WTC11 (cell line): ENCODE measurements around the gene SNTA1. TPM values are rescaled to one million over a fixed set of nuclear protein-coding genes. Genes with fewer than 3 reads are reported as not detected.

Experiments
- ATAC-seq: fragments of 200-7000 bp; cut with Tn5 transposase; 2 replicates; pipeline ENCODE4 v1.10.0; 2021; ENCODE audit warnings: mild to moderate bottlenecking, moderate library complexity
- CTCF ChIA-PET: fragments of 300-600 bp; sonication (Branson Sonifier 250); formaldehyde crosslinking; loops from one replicate; lab custom pipeline; 2021; ENCODE audit warnings: antibody characterized with exemption; lab: Charles Lee
- POLR2A ChIA-PET: fragments of 350-600 bp; sonication (Branson Sonifier 250); formaldehyde crosslinking; loops from one replicate; lab custom pipeline; 2021; ENCODE audit warnings: antibody characterized with exemption; lab: Charles Lee
- DNase-seq: peaks from one replicate; pipeline ENCODE4 v3.0.0; 2021; ENCODE audit warnings: low spot score
- H3K27ac Mint-ChIP-seq: 2 replicates; pipeline ENCODE4 v1.8.0; 2021; ENCODE audit warnings: mixed read lengths
- H3K27me3 Mint-ChIP-seq: 2 replicates; pipeline ENCODE4 v1.8.0; 2021; ENCODE audit warnings: low read depth, mild to moderate bottlenecking, moderate library complexity, mixed read lengths
- H3K36me3 Mint-ChIP-seq: 2 replicates; pipeline ENCODE4 v1.8.0; 2021; ENCODE audit warnings: mixed read lengths
- H3K4me1 Mint-ChIP-seq: 2 replicates; pipeline ENCODE4 v1.8.0; 2022; ENCODE audit warnings: mixed read lengths
- H3K4me3 Mint-ChIP-seq: 2 replicates; pipeline ENCODE4 v1.8.0; 2021; ENCODE audit warnings: mild to moderate bottlenecking, moderate library complexity, mixed read lengths
- H3K9me3 Mint-ChIP-seq: 2 replicates; pipeline ENCODE4 v1.8.0; 2021; ENCODE audit warnings: mixed read lengths
- ARID4B ChIP-seq: sonication (generic); formaldehyde crosslinking; IDR thresholded peaks from 2 replicates; pipeline ENCODE4 v1.8.0; 2023; ENCODE audit warnings: missing genetic modification reagents, mild to moderate bottlenecking, borderline replicate concordance
- ATF1 ChIP-seq: sonication (generic); formaldehyde crosslinking; IDR thresholded peaks from 2 replicates; pipeline ENCODE4 v1.8.1; 2023; ENCODE audit warnings: mild to moderate bottlenecking, moderate library complexity, missing genetic modification reagents
- CREM ChIP-seq: sonication (generic); formaldehyde crosslinking; IDR thresholded peaks from 2 replicates; pipeline ENCODE4 v1.8.1; 2022; ENCODE audit warnings: mild to moderate bottlenecking, missing genetic modification reagents, moderate library complexity
- GRHL2 ChIP-seq: fragments of 250-450 bp; sonication (Bioruptor Pico); IDR thresholded peaks from 2 replicates; pipeline ENCODE4 v1.8.0; 2022; ENCODE audit warnings: mild to moderate bottlenecking, moderate library complexity; ENCODE audit not compliant: insufficient replicate concordance, severe bottlenecking
- HMGA2 ChIP-seq: fragments of 250-450 bp; sonication (Bioruptor Pico); IDR thresholded peaks from 2 replicates; pipeline ENCODE4 v1.4.0; 2021; ENCODE audit warnings: mild to moderate bottlenecking, moderate library complexity
- NFE2L1 ChIP-seq: sonication (generic); formaldehyde crosslinking; IDR thresholded peaks from 2 replicates; pipeline ENCODE4 v1.8.1; 2023; ENCODE audit warnings: missing genetic modification reagents
- NFYB ChIP-seq: sonication (generic); formaldehyde crosslinking; conservative IDR thresholded peaks from 2 replicates; pipeline ENCODE4 v1.8.0; 2022; ENCODE audit warnings: low read depth, missing genetic modification reagents
- NR1H2 ChIP-seq: sonication (generic); formaldehyde crosslinking; IDR thresholded peaks from 2 replicates; pipeline ENCODE4 v1.9.0; 2021; ENCODE audit warnings: mild to moderate bottlenecking, moderate library complexity, missing genetic modification reagents
- NR3C1 ChIP-seq: sonication (generic); formaldehyde crosslinking; conservative IDR thresholded peaks from 2 replicates; pipeline ENCODE4 v1.8.1; 2023; ENCODE audit warnings: low read depth, mild to moderate bottlenecking, missing genetic modification reagents
- USF1 ChIP-seq: sonication (generic); formaldehyde crosslinking; IDR thresholded peaks from 2 replicates; pipeline ENCODE4 v1.8.0; 2022; ENCODE audit warnings: mild to moderate bottlenecking, missing genetic modification reagents
- USF2 ChIP-seq: sonication (generic); formaldehyde crosslinking; IDR thresholded peaks from 2 replicates; pipeline ENCODE4 v1.8.1; 2023; ENCODE audit warnings: mild to moderate bottlenecking, missing genetic modification reagents, moderate library complexity
- ZBTB21 ChIP-seq: sonication (generic); formaldehyde crosslinking; IDR thresholded peaks from 2 replicates; pipeline ENCODE4 v1.8.1; 2023; ENCODE audit warnings: mild to moderate bottlenecking, missing genetic modification reagents, borderline replicate concordance
- ZNF121 ChIP-seq: sonication (generic); formaldehyde crosslinking; IDR thresholded peaks from 2 replicates; pipeline ENCODE4 v1.8.0; 2023; ENCODE audit warnings: missing genetic modification reagents
- ZNF138 ChIP-seq: sonication (generic); formaldehyde crosslinking; conservative IDR thresholded peaks from 2 replicates; pipeline ENCODE4 v1.8.1; 2022; ENCODE audit warnings: mild to moderate bottlenecking, moderate library complexity, missing genetic modification reagents
- ZNF317 ChIP-seq: sonication (generic); formaldehyde crosslinking; IDR thresholded peaks from 2 replicates; pipeline ENCODE4 v1.8.1; 2023; ENCODE audit warnings: low read depth, mild to moderate bottlenecking, moderate library complexity, missing genetic modification reagents, borderline replicate concordance
- ZNF396 ChIP-seq: fragments of 250-450 bp; sonication (Bioruptor Pico); IDR thresholded peaks from 2 replicates; pipeline ENCODE4 v1.8.0; 2021; ENCODE audit warnings: mild to moderate bottlenecking, moderate library complexity, borderline replicate concordance
- ZNF416 ChIP-seq: fragments of 250-450 bp; sonication (Bioruptor Pico); IDR thresholded peaks from 2 replicates; pipeline ENCODE4 v1.9.0; 2021; ENCODE audit warnings: mild to moderate bottlenecking, inconsistent platforms
- total RNA-seq: library from RNA; stranded (reverse); gene quantifications from 3 replicates; pipeline ENCODE4 v1.2.3, GENCODE V29; 2021
- TF ChIP-seq, protein P1 (sequence below): sonication (generic); formaldehyde crosslinking; IDR thresholded peaks from 2 replicates; pipeline ENCODE4 v1.8.0; 2023; ENCODE audit warnings: mild to moderate bottlenecking, missing genetic modification reagents
- TF ChIP-seq, protein P2 (sequence below): fragments of 250-450 bp; sonication (Bioruptor Pico); IDR thresholded peaks from 2 replicates; pipeline ENCODE4 v1.9.0; 2021; ENCODE audit warnings: moderate library complexity, mild to moderate bottlenecking, inconsistent platforms, borderline replicate concordance
- TF ChIP-seq, protein P3 (sequence below): sonication (generic); formaldehyde crosslinking; IDR thresholded peaks from 2 replicates; pipeline ENCODE4 v1.8.1; 2022; ENCODE audit warnings: mild to moderate bottlenecking, moderate library complexity, missing genetic modification reagents

SNTA1 gene
- total RNA-seq, 1 experiment from 2014 or later = 5.3 TPM

- DNase-seq (no peak), ATAC-seq (no peak)
- Mint-ChIP-seq H3K9me3 (no peaks in the 10 kb centered on the region), H3K27ac (no peak overlapping the region), H3K4me1 (peaks cover 12% of the 10 kb centered on the region), H3K36me3 (no peaks in the 10 kb centered on the region), H3K27me3 (peaks cover 42% of the 10 kb centered on the region), H3K4me3 (peak overlapping the region; percentile 69)
- CTCF ChIA-PET = interaction anchor here (1.2 to 3.8 kb wide), 4 partner anchors 8 to 225 kb away, joined by 4 to 31 read pairs (median 16); partner anchors contain the start of gene ACTL10
- TF ChIP-seq ZNF138 (CRISPR knock-in tag) (no peak), GRHL2 (CRISPR knock-in tag) (no peak), ZNF317 (CRISPR knock-in tag) (no peak)
- POLR2A ChIA-PET = interaction anchor here (1.1 kb wide), 1 partner anchor 41 kb away, joined by 3 read pairs; the partner anchor contains the start of gene CDK5RAP1
Measured at GRCh38 chr20:33442136-33443005, 1.2 kb downstream of the SNTA1 start.

GRCh38 chr20:33441142-33441955 lies 2.2 kb downstream of the SNTA1 start:
- H3K9me3 Mint-ChIP-seq = no peaks in the 10 kb centered on the region
- H3K4me1 Mint-ChIP-seq = peaks cover 12% of the 10 kb centered on the region
- no peak for DNase-seq
- H3K36me3 Mint-ChIP-seq = no peaks in the 10 kb centered on the region
- CTCF ChIA-PET = no interaction called here
- TF ChIP-seq NR1H2 (CRISPR knock-in tag) (no peak), NR3C1 (CRISPR knock-in tag) (no peak), NFYB (CRISPR knock-in tag) (no peak), HMGA2 (CRISPR knock-in tag) (no peak), NFE2L1 (CRISPR knock-in tag) (no peak), ZBTB21 (no peak), USF1 (CRISPR knock-in tag) (no peak), USF2 (CRISPR knock-in tag) (no peak), ZNF396 (CRISPR knock-in tag) (no peak), ATF1 (CRISPR knock-in tag) (no peak), ZNF121 (CRISPR knock-in tag) (no peak), ARID4B (CRISPR knock-in tag) (no peak), CREM (no peak), GRHL2 (CRISPR knock-in tag) (no peak), ZNF416 (CRISPR knock-in tag) (no peak)
- TF ChIP-seq, protein P1, sequence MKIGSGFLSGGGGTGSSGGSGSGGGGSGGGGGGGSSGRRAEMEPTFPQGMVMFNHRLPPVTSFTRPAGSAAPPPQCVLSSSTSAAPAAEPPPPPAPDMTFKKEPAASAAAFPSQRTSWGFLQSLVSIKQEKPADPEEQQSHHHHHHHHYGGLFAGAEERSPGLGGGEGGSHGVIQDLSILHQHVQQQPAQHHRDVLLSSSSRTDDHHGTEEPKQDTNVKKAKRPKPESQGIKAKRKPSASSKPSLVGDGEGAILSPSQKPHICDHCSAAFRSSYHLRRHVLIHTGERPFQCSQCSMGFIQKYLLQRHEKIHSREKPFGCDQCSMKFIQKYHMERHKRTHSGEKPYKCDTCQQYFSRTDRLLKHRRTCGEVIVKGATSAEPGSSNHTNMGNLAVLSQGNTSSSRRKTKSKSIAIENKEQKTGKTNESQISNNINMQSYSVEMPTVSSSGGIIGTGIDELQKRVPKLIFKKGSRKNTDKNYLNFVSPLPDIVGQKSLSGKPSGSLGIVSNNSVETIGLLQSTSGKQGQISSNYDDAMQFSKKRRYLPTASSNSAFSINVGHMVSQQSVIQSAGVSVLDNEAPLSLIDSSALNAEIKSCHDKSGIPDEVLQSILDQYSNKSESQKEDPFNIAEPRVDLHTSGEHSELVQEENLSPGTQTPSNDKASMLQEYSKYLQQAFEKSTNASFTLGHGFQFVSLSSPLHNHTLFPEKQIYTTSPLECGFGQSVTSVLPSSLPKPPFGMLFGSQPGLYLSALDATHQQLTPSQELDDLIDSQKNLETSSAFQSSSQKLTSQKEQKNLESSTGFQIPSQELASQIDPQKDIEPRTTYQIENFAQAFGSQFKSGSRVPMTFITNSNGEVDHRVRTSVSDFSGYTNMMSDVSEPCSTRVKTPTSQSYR (CRISPR knock-in tag) = no peak
- TF ChIP-seq, protein P2, sequence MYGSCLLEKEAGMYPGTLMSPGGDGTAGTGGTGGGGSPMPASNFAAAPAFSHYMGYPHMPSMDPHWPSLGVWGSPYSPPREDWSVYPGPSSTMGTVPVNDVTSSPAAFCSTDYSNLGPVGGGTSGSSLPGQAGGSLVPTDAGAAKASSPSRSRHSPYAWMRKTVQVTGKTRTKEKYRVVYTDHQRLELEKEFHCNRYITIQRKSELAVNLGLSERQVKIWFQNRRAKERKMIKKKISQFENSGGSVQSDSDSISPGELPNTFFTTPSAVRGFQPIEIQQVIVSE (CRISPR knock-in tag) = no peak
- TF ChIP-seq, protein P3, sequence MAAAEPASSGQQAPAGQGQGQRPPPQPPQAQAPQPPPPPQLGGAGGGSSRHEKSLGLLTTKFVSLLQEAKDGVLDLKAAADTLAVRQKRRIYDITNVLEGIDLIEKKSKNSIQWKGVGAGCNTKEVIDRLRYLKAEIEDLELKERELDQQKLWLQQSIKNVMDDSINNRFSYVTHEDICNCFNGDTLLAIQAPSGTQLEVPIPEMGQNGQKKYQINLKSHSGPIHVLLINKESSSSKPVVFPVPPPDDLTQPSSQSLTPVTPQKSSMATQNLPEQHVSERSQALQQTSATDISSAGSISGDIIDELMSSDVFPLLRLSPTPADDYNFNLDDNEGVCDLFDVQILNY (CRISPR knock-in tag) = no peak
- TF ChIP-seq, all 79 proteins: peak for 0
- ATAC-seq = no peak
- Mint-ChIP-seq H3K27me3 (peaks cover 42% of the 10 kb centered on the region), H3K27ac (no peak overlapping the region; the same call in 1 of the 2 replicates), H3K4me3 (no peak overlapping the region)
- POLR2A ChIA-PET = no interaction called here
